ENCODE measurements around the gene ANK3.

ANK3 gene

GRCh38 chr10:60291344-60291930 is 98.2 kb downstream of the ANK3 start:
- TF ChIP-seq GATA2 (IDR thresholded peaks at IDR 0.05; ENCODE audit: low read depth, low read length) (no peak), GATA3 (IDR thresholded peaks at IDR 0.05; ENCODE audit: low read depth, low read length) (no peak)

- TF ChIP-seq GATA3 (IDR thresholded peaks at IDR 0.05; ENCODE audit: low read depth, low read length) (no peak), GATA2 (IDR thresholded peaks at IDR 0.05; ENCODE audit: low read depth, low read length) (peak; percentile 46; the same call in 1 of the 2 replicates)
These were observed 99.1 kb downstream of the ANK3 start for GRCh38 chr10:60290558-60290957.

- TF ChIP-seq GATA3 (IDR thresholded peaks at IDR 0.05; ENCODE audit: low read depth, low read length) = no peak
- TF ChIP-seq GATA2 (IDR thresholded peaks at IDR 0.05; ENCODE audit: low read depth, low read length) = peak; percentile 37; the same call in 1 of the 2 replicates
These were observed 99.9 kb downstream of the ANK3 start for GRCh38 chr10:60289800-60290199.

GRCh38 chr10:60288256-60288655 is 101.4 kb downstream of the ANK3 start:
- TF ChIP-seq GATA3 (IDR thresholded peaks at IDR 0.05; ENCODE audit: low read depth, low read length) = no peak
- no peak for TF ChIP-seq GATA2 (IDR thresholded peaks at IDR 0.05; ENCODE audit: low read depth, low read length)

- TF ChIP-seq GATA3 (IDR thresholded peaks at IDR 0.05; ENCODE audit: low read depth, low read length) (no peak), GATA2 (IDR thresholded peaks at IDR 0.05; ENCODE audit: low read depth, low read length) (no peak)
These were observed 103.1 kb downstream of the ANK3 start for GRCh38 chr10:60286559-60286958.

GRCh38 chr10:60283397-60283796 is 106.3 kb downstream of the ANK3 start:
- TF ChIP-seq GATA2 (IDR thresholded peaks at IDR 0.05; ENCODE audit: low read depth, low read length) (no peak), GATA3 (IDR thresholded peaks at IDR 0.05; ENCODE audit: low read depth, low read length) (no peak)

- no peak for TF ChIP-seq GATA3 (IDR thresholded peaks at IDR 0.05; ENCODE audit: low read depth, low read length)
- no peak for TF ChIP-seq GATA2 (IDR thresholded peaks at IDR 0.05; ENCODE audit: low read depth, low read length)
These were observed 106.8 kb downstream of the ANK3 start for GRCh38 chr10:60282771-60283353.

- TF ChIP-seq GATA2 (IDR thresholded peaks at IDR 0.05; ENCODE audit: low read depth, low read length) = peak; percentile 85
- peak; percentile 74 for TF ChIP-seq GATA3 (IDR thresholded peaks at IDR 0.05; ENCODE audit: low read depth, low read length)
These were observed 107.8 kb downstream of the ANK3 start for GRCh38 chr10:60281792-60282353.

GRCh38 chr10:60281331-60281730 is 108.3 kb downstream of the ANK3 start:
- no peak for TF ChIP-seq GATA3 (IDR thresholded peaks at IDR 0.05; ENCODE audit: low read depth, low read length)
- TF ChIP-seq GATA2 (IDR thresholded peaks at IDR 0.05; ENCODE audit: low read depth, low read length) = no peak

GRCh38 chr10:60280475-60280874 is 109.2 kb downstream of the ANK3 start:
- TF ChIP-seq GATA2 (IDR thresholded peaks at IDR 0.05; ENCODE audit: low read depth, low read length) (no peak), GATA3 (IDR thresholded peaks at IDR 0.05; ENCODE audit: low read depth, low read length) (no peak)

- TF ChIP-seq GATA3 (IDR thresholded peaks at IDR 0.05; ENCODE audit: low read depth, low read length) = no peak
- TF ChIP-seq GATA2 (IDR thresholded peaks at IDR 0.05; ENCODE audit: low read depth, low read length) = no peak
These were observed 112.0 kb downstream of the ANK3 start for GRCh38 chr10:60277656-60278055.

- TF ChIP-seq GATA3 (IDR thresholded peaks at IDR 0.05; ENCODE audit: low read depth, low read length) (no peak), GATA2 (IDR thresholded peaks at IDR 0.05; ENCODE audit: low read depth, low read length) (no peak)
These were observed 113.4 kb downstream of the ANK3 start for GRCh38 chr10:60276232-60276631.

GRCh38 chr10:60271319-60272040 is 118.2 kb downstream of the ANK3 start:
- TF ChIP-seq GATA2 (IDR thresholded peaks at IDR 0.05; ENCODE audit: low read depth, low read length) = no peak

GRCh38 chr10:60270426-60270825 is 119.2 kb downstream of the ANK3 start:
- TF ChIP-seq GATA3 (IDR thresholded peaks at IDR 0.05; ENCODE audit: low read depth, low read length) = no peak
- TF ChIP-seq GATA2 (IDR thresholded peaks at IDR 0.05; ENCODE audit: low read depth, low read length) = no peak

- TF ChIP-seq GATA3 (IDR thresholded peaks at IDR 0.05; ENCODE audit: low read depth, low read length) (no peak), GATA2 (IDR thresholded peaks at IDR 0.05; ENCODE audit: low read depth, low read length) (no peak)
These were observed 121.9 kb downstream of the ANK3 start for GRCh38 chr10:60267802-60268201.
